GM21737 (cell line): ENCODE results near the gene CFAP73.
"Not testable (repeated sequence)": the region's sequence is repeated elsewhere in the genome, so short reads cannot be mapped to it uniquely, and the experiment has no call there.

Experiments
- ATAC-seq: cut with Tn5 transposase; IDR thresholded peaks from one replicate; pipeline ENCODE4 v1.9.1; 2021; ENCODE audit warnings: mild to moderate bottlenecking, moderate library complexity; ENCODE audit not compliant: unreplicated experiment

CFAP73 gene

GRCh38 chr12:113141716-113142115 lies 7.8 kb upstream of the CFAP73 start:
- not testable (repeated sequence) for ATAC-seq

DNA sequence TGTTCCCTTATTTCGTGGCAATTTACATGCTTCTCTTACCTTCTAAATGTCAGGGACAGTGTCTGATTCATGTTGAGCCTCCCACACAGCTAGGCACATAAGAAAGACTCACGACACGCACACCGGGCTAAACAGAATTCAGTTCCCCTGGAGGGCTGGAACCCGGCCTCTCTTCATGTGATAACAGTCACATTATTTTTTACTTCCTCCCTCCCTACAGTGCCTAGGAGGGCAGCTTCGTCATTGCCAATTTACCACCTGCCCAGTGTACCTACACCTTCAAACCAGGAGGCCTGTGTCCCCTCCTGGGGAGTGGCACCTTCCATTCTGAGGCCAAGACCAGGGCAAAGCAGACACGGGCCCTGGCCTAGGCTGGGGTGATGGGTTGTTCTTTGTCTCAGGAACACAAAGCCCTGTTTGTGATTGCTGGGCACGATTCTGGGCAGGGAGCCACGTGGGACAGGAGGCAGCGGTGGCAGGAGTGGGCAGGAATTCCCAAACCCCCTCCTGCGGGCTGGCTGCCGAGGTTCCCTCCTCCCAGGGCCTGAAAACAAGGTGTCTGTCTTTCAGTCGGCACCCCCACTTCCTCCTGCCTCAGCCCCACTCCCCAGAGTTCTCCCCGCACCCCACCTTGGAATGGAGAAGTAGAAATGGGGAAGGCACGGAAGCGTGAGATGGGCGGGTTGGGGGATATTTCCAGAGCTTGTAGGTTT lies 7.2 kb upstream of the CFAP73 start:
- ATAC-seq, result no peak

DNA sequence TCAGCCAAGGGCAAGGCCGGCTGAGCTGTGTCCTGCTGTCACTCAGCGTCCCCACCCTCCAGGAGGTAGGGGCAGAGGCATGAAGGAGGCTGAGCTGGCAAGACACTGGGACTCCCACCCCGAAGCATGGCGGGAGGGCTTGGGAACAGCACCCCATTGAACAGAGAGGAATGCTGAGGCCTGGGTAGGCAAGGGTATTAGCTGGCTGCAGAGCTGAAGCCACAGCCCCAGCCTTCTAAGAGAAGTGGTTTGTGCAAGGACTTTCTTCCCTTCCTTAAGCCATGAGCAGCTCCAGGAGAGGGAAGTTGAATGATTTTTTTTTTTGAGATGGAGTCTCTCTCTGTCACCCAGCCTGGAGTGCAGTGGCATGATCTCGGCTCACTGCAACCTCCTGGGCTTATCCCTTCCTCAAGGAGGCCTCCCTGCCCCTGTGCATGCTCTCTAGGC lies 6.6 kb upstream of the CFAP73 start:
- ATAC-seq, result no peak

DNA sequence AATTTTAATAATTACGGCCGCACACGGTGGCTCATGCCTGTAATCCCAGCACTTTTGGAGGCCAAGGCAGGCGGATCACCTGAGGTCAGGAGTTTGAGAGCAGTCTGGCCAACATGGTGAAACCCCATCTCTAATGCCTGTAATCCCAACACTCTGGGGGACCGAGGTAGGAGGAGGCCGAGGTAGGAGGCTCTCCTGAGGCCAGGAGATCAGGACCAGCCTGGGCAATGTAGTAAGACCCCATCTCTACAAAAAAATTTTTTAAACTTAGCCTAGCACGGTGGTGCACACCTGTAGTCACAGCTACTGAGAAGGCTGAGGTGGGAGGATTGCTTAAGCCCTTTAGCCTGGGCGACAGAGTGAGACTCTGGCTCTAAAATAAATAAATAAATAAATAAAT lies 5.6 kb upstream of the CFAP73 start:
- no peak for ATAC-seq

DNA sequence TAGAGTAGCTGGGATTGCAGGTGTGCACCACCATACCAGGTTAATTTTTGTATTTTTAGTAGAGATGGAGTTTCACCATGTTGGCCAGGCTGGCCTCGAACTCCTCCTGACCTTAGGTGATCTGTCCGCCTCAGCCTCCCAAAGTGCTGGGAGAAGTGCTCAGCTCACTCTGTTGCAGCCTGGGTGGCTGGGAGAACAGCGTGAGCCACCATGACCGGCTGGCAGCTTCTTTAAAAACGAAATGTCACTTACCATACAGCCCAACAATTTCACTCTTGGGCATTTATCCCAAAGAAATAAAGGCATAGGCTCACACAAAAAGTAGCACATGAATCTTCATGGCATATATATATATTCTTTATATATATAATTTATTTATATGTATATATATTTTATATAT lies 4.7 kb upstream of the CFAP73 start:
- ATAC-seq, result no peak

DNA sequence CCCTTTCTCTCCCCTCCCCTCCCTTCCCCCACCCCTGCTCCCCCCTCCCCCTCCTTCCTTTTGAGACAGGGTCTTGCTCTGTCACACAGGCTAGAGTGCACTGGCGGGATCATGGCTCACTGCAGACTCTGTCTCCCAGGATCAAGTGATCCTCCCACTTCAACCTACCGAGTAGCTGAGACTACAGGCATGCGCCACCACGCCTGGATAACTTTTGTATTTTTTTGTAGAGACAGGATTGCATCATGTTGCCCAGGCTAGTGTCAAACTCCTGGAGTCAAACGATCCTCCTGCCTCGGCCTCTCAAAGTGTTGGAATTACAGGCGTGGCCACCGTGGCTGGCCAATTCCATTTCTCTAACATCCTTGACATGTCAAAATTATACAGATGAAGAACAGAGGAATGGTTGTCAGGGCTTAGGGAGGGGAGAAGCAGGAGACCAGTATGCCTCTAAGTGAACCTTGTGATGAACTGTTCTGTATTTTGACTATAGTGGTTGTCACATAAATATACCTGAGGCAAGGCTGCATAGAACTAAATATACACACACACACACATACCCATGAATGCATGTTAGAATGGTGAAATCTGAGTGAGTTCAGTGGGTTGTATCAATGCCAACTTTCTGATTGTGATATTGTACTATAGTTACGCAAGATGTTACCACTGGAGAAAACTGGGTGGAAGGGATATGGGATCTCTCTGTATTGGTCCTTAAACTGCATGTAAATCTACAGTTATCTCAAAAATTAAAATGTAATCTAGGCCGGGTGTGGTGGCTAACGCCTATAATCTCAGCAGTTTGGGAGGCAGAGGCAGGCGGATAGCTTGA lies 3.6 kb upstream of the CFAP73 start:
- ATAC-seq, result no peak

GRCh38 chr12:113146999-113147398 lies 2.5 kb upstream of the CFAP73 start:
- no peak for ATAC-seq

DNA sequence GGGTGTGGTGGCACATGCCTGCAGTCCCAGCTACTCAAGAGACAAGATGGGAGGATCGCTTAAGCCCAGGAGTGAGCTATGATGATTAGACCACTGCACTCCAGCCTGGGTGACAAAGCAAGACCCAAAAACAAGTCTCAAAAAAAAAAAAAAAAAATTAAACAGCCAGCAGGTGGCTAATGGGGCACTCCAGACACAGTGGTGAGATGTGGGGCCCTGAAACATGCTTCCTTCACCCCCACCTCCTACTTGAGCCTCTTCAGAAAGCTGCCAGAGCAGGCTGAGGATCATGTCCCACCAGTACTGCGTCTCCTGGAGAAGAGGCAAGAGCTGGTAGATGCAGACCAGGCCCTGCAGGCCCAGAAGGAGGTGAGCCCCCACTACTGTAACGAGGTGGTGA lies 2.1 kb downstream of the CFAP73 start:
- no peak for ATAC-seq

DNA sequence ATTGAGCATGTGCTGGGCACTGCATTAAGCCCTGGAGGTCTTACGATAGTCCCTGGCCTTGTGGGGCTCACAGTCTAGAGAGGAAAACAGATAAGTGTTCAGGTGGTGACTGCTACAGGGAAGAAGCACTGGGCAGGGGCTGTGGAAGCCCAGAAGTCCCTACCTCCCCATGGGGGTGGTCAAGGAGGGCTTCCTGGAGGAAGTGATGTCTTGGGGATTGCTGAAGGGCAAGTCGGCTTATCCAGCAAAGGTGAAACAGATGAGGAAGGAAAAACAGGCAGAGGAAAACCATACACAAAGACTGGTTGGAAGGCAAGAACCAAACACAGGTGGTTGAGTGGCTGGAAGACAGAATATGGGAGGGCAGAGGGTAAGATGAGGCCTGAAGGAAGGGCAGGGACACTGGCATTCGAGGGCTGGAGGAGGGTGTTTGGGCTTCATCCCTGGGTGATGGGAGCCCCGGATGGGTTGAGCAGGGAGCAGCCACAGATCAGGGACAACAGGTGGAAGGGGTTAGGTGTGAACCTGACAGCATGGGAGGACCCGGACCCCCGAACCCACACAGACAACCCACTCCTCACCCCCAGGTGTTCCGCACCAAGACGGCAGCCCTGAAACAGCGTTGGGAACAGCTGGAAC lies 2.8 kb downstream of the CFAP73 start:
- ATAC-seq, result no peak

GRCh38 chr12:113152835-113153814 lies 3.6 kb downstream of the CFAP73 start:
- no peak for ATAC-seq

DNA sequence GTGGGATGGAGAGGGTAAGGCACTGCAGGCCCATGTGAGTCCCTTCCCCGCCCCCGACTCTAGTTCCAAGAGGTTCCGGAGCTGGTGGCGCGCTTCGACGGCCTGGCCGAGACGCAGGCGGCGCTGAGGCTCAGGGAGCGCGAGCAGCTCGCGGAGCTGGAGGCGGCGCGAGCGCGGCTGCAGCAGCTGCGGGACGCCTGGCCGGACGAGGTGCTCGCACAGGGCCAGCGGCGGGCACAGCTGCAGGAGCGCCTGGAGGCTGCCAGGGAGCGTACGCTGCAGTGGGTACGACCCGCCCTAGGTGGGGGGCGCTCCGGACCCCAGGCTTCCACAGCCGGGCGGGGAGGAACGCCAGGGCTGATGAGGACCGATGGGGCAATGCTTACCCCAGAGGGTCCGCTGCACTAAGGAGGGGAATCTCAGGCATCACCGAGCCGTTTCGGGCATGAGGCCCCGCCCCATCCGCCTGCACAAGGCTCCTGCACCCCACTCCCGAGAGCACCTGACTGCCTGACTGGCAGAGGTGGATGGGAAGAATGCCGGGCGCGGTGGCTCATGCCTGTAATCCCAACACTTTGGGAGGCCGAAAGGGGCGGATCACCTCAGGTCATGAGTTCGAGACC lies 4.9 kb downstream of the CFAP73 start:
- ATAC-seq, result no peak

- ATAC-seq, result no peak
These were observed 5.5 kb downstream of the CFAP73 start for GRCh38 chr12:113155060-113155459.

GRCh38 chr12:113155646-113156045 lies 6.1 kb downstream of the CFAP73 start:
- no peak for ATAC-seq

DNA sequence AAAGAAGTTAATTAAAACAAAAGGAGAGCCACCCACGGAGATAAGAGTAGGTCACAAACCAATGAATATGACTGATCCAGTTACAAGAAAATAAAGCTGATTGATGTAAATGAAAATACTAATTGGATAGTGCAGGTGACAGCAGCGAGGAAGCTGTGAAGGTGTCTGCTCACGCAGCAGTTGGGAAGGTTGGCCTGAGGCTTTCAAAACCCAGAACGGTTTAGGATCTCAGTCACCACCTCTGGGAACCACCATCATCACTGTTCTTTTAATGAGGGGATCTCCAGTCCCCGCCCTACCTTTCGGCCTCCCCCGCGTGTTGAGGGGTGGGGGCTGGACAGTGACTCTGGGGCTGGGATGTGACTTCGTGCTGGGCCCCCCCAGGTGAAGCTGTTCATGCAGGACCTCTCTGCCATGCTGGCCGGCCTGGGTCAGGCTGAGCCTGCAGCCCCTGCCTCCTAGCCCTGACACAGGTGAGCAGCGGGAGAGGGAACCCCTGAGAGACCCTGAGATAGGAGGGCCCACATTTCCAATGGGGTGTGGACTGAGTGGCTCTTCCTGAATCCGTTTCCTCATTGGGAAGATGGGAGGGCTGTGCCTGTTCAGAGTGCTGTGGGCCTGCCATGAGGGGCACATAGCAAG lies 7.8 kb downstream of the CFAP73 start:
- ATAC-seq, result no peak

GRCh38 chr12:113158439-113159203 lies 9.1 kb downstream of the CFAP73 start:
- ATAC-seq, result no peak

DNA sequence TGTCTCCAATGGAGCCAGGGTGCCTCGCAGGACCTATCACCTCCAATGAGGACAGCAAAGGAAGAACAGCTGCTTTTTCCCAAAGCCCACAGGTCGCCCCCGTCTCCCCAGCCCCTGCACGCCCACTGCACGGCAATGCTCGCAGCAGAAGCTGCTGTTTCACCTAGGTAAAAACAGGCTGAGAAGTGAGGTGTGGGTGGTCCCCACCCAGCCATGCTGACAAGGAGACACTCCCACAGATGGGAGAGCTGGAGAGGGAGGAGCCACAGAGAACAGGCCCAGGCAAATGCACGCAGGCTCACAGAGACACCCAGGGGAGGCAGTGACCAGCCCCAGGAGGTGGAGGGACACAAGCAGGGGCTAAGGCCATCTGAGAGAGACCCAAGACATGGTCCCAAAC lies 10.4 kb downstream of the CFAP73 start:
- no peak for ATAC-seq

GRCh38 chr12:113161415-113162016 lies 12.0 kb downstream of the CFAP73 start:
- ATAC-seq, result no peak
